ENCODE results near the gene TLCD3B.

TLCD3B gene, protein sequence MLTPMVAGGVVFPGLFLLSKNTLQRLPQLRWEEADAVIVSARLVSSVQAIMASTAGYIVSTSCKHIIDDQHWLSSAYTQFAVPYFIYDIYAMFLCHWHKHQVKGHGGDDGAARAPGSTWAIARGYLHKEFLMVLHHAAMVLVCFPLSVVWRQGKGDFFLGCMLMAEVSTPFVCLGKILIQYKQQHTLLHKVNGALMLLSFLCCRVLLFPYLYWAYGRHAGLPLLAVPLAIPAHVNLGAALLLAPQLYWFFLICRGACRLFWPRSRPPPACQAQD

DNA sequence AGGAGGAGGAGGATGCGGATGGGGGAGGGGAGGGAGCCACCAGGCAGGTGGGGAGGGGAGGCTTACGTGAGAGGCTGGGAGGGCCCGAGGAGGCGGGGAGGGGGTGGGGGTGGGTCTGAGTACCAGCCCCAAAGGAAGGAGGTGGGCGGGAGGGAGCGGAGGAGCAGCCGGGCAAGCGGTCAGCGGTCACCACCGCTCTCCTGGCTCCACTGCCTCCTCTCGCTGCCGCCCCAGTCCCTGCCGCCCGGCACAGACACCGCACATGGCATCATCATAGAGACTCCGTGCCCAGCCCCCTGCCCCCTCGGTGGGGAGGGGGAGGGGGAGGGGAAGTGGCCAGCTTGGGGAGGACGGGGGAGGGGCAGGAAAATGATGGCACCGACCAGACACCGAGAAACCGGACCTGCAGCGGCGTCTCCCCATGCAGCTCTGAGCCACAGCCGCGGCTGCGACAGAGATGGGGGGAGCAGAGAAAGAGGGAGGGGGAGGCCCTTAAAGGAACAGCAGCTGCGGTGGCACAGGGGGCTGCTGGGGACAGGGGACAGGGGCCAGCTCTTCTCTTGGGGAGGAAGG, at the start of gene TLCD3B:
TSS of gene TLCD3B (minus strand) at position 431 of the 573 bp plus-strand sequence. CDS start 744 bp downstream, outside the sequence.
- in situ Hi-C loops (cut with HindIII; ENCODE audit: low sequenced_read_pairs): no loop called here

DNA sequence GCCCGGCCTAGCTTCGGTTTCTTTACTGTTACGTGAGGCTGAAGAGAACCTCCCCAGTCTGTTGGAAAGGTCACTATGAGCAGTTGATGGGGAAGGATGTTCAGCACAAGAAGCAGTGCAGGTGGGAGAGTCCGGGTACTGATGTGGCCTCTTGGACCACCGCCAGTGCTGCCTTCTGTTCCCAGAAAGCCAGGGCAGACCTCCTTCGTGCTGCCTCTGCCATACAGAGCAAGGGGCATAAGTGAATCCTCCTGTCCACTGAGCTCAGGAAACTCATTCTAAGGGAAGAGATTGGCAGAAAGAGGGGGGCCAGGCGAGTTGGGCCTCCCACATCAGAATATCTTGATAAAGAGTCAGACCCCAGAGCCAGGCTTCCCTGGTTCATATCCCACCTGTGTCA, 48.4 kb upstream of the TLCD3B start:
- in situ Hi-C loops (cut with HindIII; ENCODE audit: low sequenced_read_pairs): no loop called here

DNA sequence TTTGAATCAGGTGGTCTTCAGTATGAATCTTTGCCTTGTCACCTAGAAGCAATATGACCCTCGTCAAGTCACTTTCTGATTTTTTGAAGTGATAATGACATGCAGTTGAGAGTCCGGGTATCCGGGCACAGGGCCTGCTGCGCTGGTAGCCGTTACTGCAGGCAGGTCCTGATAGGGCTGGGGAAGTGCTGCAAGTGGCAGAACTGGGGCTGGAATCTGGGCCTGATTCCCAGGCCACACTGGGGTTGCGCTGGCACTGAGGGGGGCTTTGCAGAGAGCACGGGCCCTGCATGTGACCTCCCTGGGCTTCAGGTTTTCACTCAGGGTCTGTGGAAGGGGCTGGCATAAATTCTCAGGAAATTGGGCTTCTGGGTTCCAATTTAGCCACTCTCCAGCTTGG, 47.7 kb upstream of the TLCD3B start:
- in situ Hi-C loops (cut with HindIII; ENCODE audit: low sequenced_read_pairs): no loop called here

DNA sequence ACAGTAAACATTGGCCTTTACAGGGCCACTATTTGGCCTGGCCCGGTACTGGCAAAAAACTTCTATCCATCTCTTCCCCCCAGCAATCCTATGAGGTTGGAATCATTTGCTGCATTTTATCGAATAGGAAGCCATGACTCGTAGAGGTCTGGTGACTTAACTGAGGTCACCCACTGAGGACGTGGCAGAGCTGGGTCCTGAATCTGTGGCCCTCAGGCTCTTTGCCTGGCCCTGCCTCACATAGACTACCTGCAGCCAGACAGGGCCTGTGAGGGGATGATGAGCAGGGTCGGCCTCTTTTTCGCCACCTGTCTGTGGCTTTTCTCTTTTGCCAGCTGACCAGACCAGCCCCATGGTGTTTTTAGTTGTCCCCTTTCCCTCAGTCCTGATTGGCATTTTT, 46.6 kb upstream of the TLCD3B start:
- in situ Hi-C loops (cut with HindIII; ENCODE audit: low sequenced_read_pairs): no loop called here

DNA sequence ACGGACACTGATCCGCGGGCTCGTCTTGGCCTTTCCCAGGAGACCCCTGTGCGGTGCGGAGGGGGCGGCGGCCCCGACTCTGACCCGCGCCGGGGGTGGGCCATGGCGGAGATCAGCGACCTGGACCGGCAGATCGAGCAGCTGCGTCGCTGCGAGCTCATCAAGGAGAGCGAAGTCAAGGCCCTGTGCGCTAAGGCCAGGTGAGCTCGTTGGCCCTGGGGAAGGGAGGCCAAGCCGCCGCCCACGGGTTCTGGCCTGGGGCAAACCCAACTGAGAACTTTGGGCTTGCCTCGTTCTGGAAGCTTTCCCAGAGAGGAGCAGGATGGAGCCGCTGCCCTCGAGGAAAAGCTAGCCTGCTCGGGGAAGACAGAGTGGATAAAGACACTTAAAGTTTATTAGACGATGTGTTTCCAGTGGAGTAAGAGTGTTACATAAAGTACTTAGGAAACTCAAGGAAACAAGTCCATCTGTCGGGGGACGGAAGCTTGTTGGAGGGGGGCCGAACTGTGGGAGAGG, 45.3 kb upstream of the TLCD3B start:
- in situ Hi-C loops (cut with HindIII; ENCODE audit: low sequenced_read_pairs): no loop called here

DNA sequence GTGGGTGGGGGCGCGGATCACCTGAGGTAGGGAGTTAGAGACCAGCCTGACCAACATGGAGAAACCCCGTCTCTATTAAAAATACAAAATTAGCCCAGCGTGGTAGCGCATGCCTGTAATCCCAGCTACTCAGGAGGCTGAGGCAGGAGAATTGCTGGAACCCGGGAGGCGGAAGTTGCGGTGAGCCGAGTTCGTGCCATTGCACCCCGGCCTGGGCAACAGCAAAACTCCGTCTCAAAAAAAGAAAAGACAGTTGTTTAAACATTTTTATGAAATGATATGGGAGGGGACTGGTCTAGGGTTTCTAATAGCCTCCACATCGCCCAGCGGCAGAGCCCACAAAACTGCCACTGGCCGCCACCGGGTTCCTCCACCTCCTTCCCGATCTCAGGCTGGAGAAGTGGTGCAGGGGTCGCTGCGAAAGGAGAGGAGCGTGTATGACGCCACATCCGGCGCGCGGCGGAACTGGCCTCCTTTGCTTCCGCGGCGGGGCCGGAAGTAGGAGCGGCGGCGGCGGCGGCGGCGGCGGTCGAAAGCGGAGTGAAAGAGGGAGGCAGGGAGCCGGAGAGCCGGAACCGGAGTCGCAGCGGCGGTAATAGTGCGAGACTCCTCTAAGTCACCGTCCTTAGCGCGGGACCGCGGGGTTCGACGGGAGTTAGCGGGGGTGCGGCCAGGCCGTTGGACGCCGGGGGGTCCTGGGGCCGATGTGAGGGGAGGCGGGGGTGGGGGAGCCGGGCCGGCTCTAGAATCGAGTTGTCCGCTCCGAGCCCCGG, 44.6 kb upstream of the TLCD3B start, which contains the start of gene PPP4C:
TSS of gene PPP4C (plus strand) at position 492 of the 773 bp plus-strand sequence. CDS start 384 bp downstream, outside the sequence.
- in situ Hi-C loops (cut with HindIII; ENCODE audit: low sequenced_read_pairs): no loop called here

DNA sequence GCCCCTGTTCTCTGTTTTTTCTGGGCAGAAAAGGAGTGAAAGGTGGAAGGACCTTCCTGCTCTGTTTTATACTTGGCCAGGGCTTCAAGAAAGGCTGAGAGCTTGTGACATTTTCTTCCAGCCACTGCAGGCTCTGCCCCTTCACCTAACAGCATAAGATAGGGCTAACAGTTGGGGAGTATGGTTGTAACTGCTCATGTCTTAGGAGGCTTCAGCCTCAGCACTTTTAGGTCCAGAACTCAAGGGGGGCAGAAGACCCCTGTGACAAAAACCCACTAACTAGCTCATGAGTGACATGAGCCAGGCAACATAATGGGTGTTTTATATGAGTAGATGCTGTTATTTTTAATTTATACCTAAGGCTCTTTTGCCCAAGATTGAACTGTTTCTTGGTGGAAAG, 39.4 kb upstream of the TLCD3B start:
- in situ Hi-C loops (cut with HindIII; ENCODE audit: low sequenced_read_pairs): no loop called here

DNA sequence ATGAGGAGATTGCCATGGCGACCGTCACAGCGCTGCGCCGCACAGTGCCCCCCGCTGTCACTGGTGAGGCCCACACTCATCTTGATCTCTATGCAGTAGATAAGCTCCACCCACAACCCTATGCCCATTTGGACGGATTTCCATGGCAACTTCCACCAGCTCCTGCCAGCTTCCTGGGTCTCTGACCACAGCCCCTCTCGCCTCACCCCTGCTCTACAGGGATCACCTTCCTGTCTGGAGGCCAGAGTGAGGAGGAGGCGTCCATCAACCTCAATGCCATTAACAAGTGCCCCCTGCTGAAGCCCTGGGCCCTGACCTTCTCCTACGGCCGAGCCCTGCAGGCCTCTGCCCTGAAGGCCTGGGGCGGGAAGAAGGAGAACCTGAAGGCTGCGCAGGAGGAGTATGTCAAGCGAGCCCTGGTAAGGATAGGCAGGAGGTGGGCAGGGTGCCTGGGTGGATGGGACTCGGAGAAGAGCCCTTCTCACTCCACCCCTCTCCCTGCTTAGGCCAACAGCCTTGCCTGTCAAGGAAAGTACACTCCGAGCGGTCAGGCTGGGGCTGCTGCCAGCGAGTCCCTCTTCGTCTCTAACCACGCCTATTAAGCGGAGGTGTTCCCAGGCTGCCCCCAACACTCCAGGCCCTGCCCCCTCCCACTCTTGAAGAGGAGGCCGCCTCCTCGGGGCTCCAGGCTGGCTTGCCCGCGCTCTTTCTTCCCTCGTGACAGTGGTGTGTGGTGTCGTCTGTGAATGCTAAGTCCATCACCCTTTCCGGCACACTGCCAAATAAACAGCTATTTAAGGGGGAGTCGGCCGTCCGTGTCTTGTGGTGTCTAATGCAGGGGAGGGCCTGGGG, 38.8 kb upstream of the TLCD3B start:
- in situ Hi-C loops (cut with HindIII; ENCODE audit: low sequenced_read_pairs): no loop called here

DNA sequence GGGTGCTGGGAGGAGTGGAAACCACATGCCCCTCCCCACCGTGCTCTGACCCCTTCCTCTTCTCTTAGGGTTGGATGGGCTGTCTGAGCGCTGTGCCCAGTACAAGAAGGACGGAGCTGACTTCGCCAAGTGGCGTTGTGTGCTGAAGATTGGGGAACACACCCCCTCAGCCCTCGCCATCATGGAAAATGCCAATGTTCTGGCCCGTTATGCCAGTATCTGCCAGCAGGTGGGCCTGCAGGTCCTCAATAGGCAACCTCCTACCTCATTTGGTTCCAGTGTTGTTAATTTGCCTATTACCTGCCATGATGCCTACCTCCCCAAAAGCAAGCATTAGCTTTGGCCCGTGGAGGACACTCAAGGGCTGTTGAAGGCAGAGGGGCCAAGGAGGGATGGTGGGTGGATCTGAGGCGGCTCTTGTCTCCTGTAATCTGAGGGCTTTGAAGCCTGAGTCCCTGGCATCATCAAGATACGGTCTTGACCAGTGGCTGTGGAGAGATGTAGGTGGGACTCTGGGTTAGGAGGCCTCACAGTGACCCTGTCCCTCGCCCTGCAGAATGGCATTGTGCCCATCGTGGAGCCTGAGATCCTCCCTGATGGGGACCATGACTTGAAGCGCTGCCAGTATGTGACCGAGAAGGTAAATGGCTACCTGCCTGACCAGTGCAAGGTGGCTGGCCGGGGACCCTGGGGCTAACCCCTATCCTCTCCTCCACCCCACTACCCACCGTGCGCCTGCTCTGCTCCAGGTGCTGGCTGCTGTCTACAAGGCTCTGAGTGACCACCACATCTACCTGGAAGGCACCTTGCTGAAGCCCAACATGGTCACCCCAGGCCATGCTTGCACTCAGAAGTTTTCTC, 37.9 kb upstream of the TLCD3B start:
- in situ Hi-C loops (cut with HindIII; ENCODE audit: low sequenced_read_pairs): no loop called here

DNA sequence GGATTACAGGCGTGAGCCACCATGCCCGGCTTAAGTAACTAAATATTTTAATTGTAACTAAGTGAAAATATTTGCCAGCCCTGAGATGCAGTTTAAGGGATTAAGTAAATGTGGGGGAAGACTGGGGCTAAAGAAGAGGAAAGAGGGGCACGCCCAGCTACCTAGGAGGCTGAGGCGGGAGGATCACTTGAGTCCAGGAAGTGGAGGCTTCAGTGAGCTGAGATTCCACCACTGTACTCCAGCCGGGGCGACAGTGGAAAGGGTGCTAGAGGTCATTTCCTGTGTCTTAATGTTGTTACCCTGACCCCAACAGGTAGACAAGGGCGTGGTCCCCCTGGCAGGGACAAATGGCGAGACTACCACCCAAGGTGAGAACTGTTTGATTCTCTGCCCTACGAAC, 37.3 kb upstream of the TLCD3B start:
- in situ Hi-C loops (cut with HindIII; ENCODE audit: low sequenced_read_pairs): no loop called here

DNA sequence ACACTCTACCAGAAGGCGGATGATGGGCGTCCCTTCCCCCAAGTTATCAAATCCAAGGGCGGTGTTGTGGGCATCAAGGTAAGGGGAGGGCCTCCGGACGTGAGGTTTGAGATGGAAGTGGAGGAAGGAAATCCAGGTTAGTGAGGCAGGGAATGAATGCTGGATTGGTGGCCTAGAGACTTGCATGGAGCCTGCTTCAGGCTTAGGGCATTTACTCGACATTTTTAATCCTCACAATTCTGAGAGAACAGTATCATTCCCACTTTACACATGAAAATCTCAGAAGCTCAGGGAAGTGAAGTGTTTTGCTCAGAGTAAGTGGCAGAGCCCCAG, 36.5 kb upstream of the TLCD3B start:
- in situ Hi-C loops (cut with HindIII; ENCODE audit: low sequenced_read_pairs): no loop called here

DNA sequence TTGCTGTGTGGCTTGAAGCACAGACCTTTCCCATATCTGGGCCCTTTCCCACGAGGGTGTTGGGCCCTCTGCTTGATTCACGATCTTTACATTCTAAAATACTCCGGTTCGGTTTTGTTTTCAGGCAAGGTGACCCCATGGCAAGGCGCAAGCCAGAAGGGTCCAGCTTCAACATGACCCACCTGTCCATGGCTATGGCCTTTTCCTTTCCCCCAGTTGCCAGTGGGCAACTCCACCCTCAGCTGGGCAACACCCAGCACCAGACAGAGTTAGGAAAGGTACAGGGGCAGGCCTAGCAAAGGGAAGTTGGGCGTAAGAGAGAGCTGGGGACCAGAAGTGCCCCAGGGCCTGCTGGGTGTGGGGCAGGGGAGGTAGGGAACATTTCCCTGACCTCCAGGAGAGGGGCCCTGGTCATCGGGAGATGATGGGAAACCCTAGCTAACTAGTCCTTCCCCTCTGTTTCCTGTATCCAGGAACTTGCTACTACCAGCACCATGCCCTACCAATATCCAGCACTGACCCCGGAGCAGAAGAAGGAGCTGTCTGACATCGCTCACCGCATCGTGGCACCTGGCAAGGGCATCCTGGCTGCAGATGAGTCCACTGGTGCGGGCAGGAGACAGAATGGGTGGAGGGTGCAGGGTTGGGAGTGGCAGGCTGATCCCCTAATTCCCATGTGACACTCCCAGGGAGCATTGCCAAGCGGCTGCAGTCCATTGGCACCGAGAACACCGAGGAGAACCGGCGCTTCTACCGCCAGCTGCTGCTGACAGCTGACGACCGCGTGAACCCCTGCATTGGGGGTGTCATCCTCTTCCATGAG, 35.9 kb upstream of the TLCD3B start:
- in situ Hi-C loops (cut with HindIII; ENCODE audit: low sequenced_read_pairs): no loop called here

DNA sequence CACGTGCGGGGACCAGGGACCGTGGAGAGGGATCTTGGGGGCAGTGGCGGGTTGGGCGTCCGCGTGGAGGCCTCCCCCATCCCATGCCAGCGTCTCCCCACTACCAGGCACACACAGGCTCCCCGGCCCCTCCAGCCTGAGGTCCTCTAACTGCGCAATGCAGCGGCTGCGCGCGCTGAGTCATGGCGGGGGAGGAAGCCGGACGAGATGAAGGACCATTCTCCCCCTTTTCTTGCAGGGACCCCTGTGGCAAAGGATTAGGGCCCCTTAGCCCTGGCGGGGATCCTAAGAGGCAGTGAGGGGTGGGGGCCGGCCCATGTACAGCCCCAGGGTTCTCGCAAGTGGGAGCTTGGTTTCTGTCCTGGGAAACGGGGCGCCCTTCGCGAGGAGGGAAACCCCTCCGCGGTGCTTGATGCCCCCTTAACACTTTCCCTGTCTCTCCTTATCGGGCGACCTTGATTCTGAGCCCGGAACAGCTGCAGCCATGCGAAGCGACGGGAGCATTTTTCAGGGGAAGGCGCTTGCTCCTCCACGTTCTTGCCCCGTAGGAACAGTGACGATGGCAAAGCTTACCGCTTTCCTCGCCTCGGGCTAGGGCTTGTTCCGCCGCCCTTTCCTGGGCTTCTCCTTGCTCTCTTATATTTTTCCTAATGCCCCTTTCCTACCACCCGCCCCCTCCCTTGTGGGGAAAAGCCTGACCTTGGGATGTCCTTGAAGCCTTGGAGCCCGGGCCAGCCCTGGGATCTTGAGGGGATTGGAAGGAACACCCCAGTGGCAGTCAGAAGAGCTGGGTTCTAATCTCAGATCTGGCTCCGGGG, 35.1 kb upstream of the TLCD3B start:
- in situ Hi-C loops (cut with HindIII; ENCODE audit: low sequenced_read_pairs): no loop called here

DNA sequence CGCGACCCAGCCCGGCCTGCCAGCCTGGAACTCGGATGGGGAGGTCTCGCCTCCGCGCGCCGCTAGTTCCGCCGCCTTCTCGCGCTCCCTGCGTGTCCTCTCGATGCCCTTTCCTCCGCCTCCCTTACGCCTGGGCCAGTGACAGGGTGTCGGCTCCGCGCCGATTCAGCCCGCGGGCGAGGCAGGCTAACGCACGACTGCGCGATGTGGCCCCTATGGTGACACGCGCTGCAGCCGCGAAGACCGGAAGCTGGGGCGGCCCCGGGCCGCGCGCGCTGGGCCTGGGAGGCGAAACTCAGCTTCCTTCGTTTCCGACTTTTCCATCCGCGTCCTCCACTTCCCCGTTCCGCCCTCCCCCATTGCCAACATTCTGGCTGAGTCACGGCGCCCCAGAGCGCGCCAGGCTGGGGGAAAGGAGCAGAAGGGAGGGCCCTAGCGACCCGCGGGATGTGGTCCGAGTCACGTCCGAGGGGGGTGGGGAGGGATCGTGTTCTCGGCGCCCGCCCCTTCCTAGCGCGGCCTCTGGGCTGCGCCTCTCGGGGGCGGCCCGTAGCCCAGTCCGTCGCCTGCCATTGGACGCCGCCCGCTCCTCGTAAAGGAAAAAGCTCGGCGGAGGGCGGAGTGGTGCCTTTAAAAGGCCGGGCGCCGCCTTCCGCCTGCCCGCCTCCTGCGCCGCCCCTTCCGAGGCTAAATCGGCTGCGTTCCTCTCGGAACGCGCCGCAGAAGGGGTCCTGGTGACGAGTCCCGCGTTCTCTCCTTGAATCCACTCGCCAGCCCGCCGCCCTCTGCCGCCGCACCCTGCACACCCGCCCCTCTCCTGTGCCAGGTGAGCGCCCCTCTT, 34.3 kb upstream of the TLCD3B start, which contains the start of gene ALDOA:
TSS of gene ALDOA (plus strand) at position 659 of the 841 bp plus-strand sequence. CDS start 1,138 bp downstream, outside the sequence.
- in situ Hi-C loops (cut with HindIII; ENCODE audit: low sequenced_read_pairs): no loop called here

DNA sequence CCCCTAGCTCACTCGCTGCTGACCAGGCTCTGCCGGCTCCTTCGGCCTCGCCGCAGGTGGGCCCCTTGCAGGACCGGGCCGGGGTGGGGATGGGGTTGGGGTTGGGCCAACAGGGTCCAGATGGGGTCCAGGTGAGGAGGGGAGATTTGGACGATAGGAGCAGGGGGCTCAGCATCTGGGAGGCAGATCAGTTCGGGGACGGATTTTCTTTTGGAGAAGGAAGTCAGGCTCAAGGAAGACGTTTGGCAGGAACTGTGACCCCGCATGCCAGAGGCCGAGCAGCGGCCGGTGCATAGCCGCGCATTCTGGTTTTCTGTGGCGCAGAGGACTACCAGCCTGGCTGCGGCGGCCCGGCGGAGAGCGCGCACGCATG, 33.6 kb upstream of the TLCD3B start:
- in situ Hi-C loops (cut with HindIII; ENCODE audit: low sequenced_read_pairs): no loop called here

DNA sequence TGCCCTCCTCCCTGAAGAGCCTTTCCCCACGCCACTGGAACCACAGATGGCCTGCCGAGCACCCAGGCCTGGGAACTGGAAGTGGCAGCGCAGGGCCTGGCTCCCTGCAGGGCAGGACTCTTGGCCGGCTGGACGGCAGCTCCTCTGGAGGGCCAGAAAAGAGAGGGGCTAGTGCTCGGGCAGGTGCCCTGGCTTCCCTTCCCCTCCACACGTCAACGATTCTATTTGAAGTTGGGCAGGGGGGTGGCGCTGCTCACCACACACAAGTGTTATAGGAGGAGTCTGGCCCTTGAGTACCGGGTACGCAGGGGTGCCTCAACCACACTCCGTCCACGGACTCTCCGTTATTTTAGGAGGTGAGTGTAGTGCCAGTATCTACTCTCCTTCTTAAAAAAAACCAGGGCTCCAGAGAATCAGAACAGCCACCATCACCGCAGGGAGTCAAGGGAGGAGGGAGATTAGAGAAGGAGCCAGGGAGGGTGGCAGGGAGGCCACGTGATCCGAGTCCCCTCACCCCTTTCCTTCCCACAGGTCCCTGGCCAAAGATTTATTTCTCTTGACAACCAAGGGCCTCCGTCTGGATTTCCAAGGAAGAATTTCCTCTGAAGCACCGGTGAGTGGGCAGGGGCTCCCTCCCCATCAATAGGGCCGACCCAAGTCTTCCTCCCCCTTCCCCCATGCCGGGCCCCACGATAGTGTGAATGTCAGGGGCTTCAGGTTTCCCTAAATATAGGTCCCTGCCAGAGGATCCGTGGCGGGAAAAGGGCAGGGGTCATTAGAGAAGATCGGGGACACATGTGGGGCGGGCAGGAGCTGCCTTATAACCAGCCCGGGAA, 33.0 kb upstream of the TLCD3B start:
- in situ Hi-C loops (cut with HindIII; ENCODE audit: low sequenced_read_pairs): no loop called here

Data from endothelial cell of hepatic sinusoid (primary cell).